MM.1S (cell line): ENCODE data around the gene PPARD.
"Not testable (repeated sequence)": the region's sequence is repeated elsewhere in the genome, so short reads cannot be mapped to it uniquely, and the experiment has no call there.

Experiments
- DNase-seq: peaks from one replicate; pipeline ENCODE4 v3.0.0-alpha.2; 2015
- H2AFZ ChIP-seq: fragments of 300-600 bp; sonication (generic); 2 replicates; pipeline ENCODE4 v1.6.0; 2016; ENCODE audit warnings: antibody characterized with exemption, low read length
- H3F3A ChIP-seq: fragments of 300-600 bp; sonication (generic); 2 replicates; pipeline ENCODE4 v1.6.1; 2016; ENCODE audit warnings: mild to moderate bottlenecking, antibody characterized with exemption, low read length, moderate library complexity, mixed read lengths; ENCODE audit not compliant: insufficient read depth
- H3K27ac ChIP-seq: fragments of 300-600 bp; sonication (generic); 2 replicates; pipeline ENCODE4 v1.5.1; 2016; ENCODE audit warnings: mild to moderate bottlenecking, low read length
- H3K27me3 ChIP-seq: fragments of 300-600 bp; sonication (generic); replicated peaks from 2 replicates; pipeline ENCODE4 v1.6.0; 2016; ENCODE audit warnings: low read length; ENCODE audit not compliant: insufficient read depth
- H3K36me3 ChIP-seq: fragments of 300-600 bp; sonication (generic); replicated peaks from 2 replicates; pipeline ENCODE4 v1.6.1; 2016; ENCODE audit warnings: mild to moderate bottlenecking, low read length, mixed read lengths; ENCODE audit not compliant: insufficient read depth
- H3K4me1 ChIP-seq: fragments of 300-600 bp; sonication (generic); 2 replicates; pipeline ENCODE4 v1.6.1; 2016; ENCODE audit warnings: low read length, mixed read lengths
- H3K4me2 ChIP-seq: fragments of 300-600 bp; sonication (generic); 2 replicates; pipeline ENCODE4 v1.6.0; 2016; ENCODE audit warnings: low read depth, low read length
- H3K4me3 ChIP-seq: fragments of 300-600 bp; sonication (generic); 2 replicates; pipeline ENCODE4 v1.5.1; 2016; ENCODE audit warnings: low read length, mixed read lengths
- H3K79me2 ChIP-seq: fragments of 300-600 bp; sonication (generic); 2 replicates; pipeline ENCODE4 v1.6.1; 2016; ENCODE audit warnings: mixed run types, low read length, mixed read lengths
- H3K9ac ChIP-seq: fragments of 300-600 bp; sonication (generic); 2 replicates; pipeline ENCODE4 v1.6.1; 2016; ENCODE audit warnings: low read length, mixed read lengths
- H3K9me2 ChIP-seq: fragments of 300-600 bp; sonication (generic); replicated peaks from 2 replicates; pipeline ENCODE4 v1.6.1; 2016; ENCODE audit warnings: mild to moderate bottlenecking, low read length, mixed read lengths; ENCODE audit not compliant: insufficient read depth
- H3K9me3 ChIP-seq: fragments of 300-600 bp; sonication (generic); replicated peaks from 2 replicates; pipeline ENCODE4 v1.6.1; 2016; ENCODE audit warnings: mild to moderate bottlenecking, low read length, mixed read lengths; ENCODE audit not compliant: insufficient read depth
- H4K20me1 ChIP-seq: fragments of 300-600 bp; sonication (generic); 2 replicates; pipeline ENCODE4 v1.6.1; 2016; ENCODE audit warnings: mild to moderate bottlenecking, low read length, moderate library complexity, mixed read lengths; ENCODE audit not compliant: insufficient read depth
- EZH2 ChIP-seq: fragments of 300-600 bp; sonication (generic); optimal IDR thresholded peaks from 2 replicates; pipeline ENCODE3; 2017; ENCODE audit warnings: low read depth, mild to moderate bottlenecking, antibody characterized with exemption, low read length, mixed read lengths
- EZH2phosphoT487 ChIP-seq: fragments of 300-600 bp; sonication (generic); IDR thresholded peaks from 2 replicates; pipeline ENCODE4 v1.6.1; 2018; ENCODE audit warnings: antibody characterized with exemption, low read length
- TF ChIP-seq, protein P1 (sequence below): fragments of 300-600 bp; sonication (generic); IDR thresholded peaks from 2 replicates; pipeline ENCODE4 v1.5.1; 2016; ENCODE audit warnings: antibody characterized with exemption, low read length, mixed read lengths

The PPARD gene

GRCh38 chr6:35300848-35301247 is 41.5 kb upstream of the PPARD start:
- Histone ChIP-seq H3K79me2 (peaks cover 65% of the 10 kb centered on the region), H3K9ac (no peak overlapping the region), H3K9me2 (no peaks in the 10 kb centered on the region), H3K36me3 (no peaks in the 10 kb centered on the region), H3F3A (peaks cover 30% of the 10 kb centered on the region), H4K20me1 (no peaks in the 10 kb centered on the region), H3K27me3 (no peaks in the 10 kb centered on the region), H3K9me3 (no peaks in the 10 kb centered on the region), H3K27ac (peak overlapping the region; percentile 93; the same call in 1 of the 2 replicates), H3K4me1 (peaks cover 62% of the 10 kb centered on the region), H3K4me2 (peak overlapping the region; percentile 61; the same call in 1 of the 2 replicates), H3K4me3 (no peak overlapping the region), H2AFZ (no peak overlapping the region)
- DNase-seq: no peak
- TF ChIP-seq EZH2: no peak

- Histone ChIP-seq H3K79me2 (peaks cover 79% of the 10 kb centered on the region), H3F3A (peaks cover 26% of the 10 kb centered on the region), H3K27ac (peak overlapping the region; percentile 93)
Measured at GRCh38 chr6:35302604-35303241, 39.6 kb upstream of the PPARD start.

GRCh38 chr6:35304299-35304698 is 38.1 kb upstream of the PPARD start:
- no peaks in the 10 kb centered on the region for H3K9me2 ChIP-seq
- no peaks in the 10 kb centered on the region for H3K36me3 ChIP-seq
- no peaks in the 10 kb centered on the region for H3K9me3 ChIP-seq
- TF ChIP-seq, protein P1, sequence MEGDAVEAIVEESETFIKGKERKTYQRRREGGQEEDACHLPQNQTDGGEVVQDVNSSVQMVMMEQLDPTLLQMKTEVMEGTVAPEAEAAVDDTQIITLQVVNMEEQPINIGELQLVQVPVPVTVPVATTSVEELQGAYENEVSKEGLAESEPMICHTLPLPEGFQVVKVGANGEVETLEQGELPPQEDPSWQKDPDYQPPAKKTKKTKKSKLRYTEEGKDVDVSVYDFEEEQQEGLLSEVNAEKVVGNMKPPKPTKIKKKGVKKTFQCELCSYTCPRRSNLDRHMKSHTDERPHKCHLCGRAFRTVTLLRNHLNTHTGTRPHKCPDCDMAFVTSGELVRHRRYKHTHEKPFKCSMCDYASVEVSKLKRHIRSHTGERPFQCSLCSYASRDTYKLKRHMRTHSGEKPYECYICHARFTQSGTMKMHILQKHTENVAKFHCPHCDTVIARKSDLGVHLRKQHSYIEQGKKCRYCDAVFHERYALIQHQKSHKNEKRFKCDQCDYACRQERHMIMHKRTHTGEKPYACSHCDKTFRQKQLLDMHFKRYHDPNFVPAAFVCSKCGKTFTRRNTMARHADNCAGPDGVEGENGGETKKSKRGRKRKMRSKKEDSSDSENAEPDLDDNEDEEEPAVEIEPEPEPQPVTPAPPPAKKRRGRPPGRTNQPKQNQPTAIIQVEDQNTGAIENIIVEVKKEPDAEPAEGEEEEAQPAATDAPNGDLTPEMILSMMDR: no peak
- TF ChIP-seq EZH2phosphoT487: no peak
- TF ChIP-seq EZH2: no peak
- peak overlapping the region; percentile 69; the same call in 1 of the 2 replicates for H3K4me2 ChIP-seq
- DNase-seq: no peak
- H2AFZ ChIP-seq: no peak overlapping the region
- peaks cover 48% of the 10 kb centered on the region for H3K4me1 ChIP-seq
- no peaks in the 10 kb centered on the region for H4K20me1 ChIP-seq
- peak overlapping the region; percentile 70; the same call in 1 of the 2 replicates for H3K9ac ChIP-seq
- peak overlapping the region; percentile 93; the same call in 1 of the 2 replicates for H3K27ac ChIP-seq
- 0 out of 2 replicates have a peak overlapping the region, but pooled peaks have one; percentile 4 for H3K4me3 ChIP-seq
- peaks cover 74% of the 10 kb centered on the region for H3K79me2 ChIP-seq
- no peaks in the 10 kb centered on the region for H3K27me3 ChIP-seq
- H3F3A ChIP-seq: peaks cover 26% of the 10 kb centered on the region

More at GRCh38 chr6:35302604-35303241, 39.6 kb upstream of the PPARD start:
- Histone ChIP-seq H2AFZ (0 out of 2 replicates have a peak overlapping the region, but pooled peaks have one; percentile 2), H3K4me3 (peak overlapping the region; percentile 43), H4K20me1 (no peaks in the 10 kb centered on the region), H3K9ac (peak overlapping the region; percentile 70), H3K4me1 (peaks cover 54% of the 10 kb centered on the region), H3K36me3 (no peaks in the 10 kb centered on the region), H3K27me3 (no peaks in the 10 kb centered on the region), H3K9me2 (no peaks in the 10 kb centered on the region), H3K4me2 (peak overlapping the region; percentile 69), H3K9me3 (no peaks in the 10 kb centered on the region)
- no peak for TF ChIP-seq EZH2
- peak; percentile 94 for DNase-seq

DNA sequence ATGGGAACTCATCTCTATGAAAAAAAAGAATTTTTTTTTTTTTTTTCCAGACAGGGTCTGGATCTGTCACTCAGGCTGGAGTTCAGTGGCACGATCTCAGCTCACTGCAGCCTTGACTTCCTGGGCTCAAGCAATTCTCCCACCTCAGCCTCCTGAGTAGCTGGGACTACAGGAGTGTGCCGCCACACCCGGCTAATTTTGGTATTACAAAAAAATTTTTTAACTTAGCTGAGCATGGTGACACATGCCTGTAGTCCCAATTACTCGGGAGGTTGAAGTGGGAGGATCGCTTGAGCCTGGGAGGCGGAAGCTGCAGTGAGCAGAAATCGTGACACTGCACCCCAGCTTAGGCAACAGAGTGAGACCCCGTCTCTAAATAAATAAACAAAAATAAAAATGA is 37.2 kb upstream of the PPARD start:
- no peak overlapping the region for H3K27ac ChIP-seq
- no peaks in the 10 kb centered on the region for H3K9me3 ChIP-seq
- H3K79me2 ChIP-seq: peaks cover 69% of the 10 kb centered on the region
- H3K27me3 ChIP-seq: no peaks in the 10 kb centered on the region
- H2AFZ ChIP-seq: no peak overlapping the region
- no peak overlapping the region for H3K4me2 ChIP-seq
- peaks cover 26% of the 10 kb centered on the region for H3F3A ChIP-seq
- no peak overlapping the region for H3K9ac ChIP-seq
- no peak overlapping the region for H3K4me3 ChIP-seq
- H3K36me3 ChIP-seq: no peaks in the 10 kb centered on the region
- no peaks in the 10 kb centered on the region for H3K9me2 ChIP-seq
- peaks cover 43% of the 10 kb centered on the region for H3K4me1 ChIP-seq
- no peak for DNase-seq
- no peak for TF ChIP-seq EZH2phosphoT487
- TF ChIP-seq, protein P1: no peak
- TF ChIP-seq EZH2: no peak
- no peaks in the 10 kb centered on the region for H4K20me1 ChIP-seq

GRCh38 chr6:35307138-35307537 is 35.2 kb upstream of the PPARD start:
- H2AFZ ChIP-seq, H3K9me2 ChIP-seq, H3K9ac ChIP-seq, H3K27me3 ChIP-seq, H3K27ac ChIP-seq, DNase-seq, H3K4me2 ChIP-seq, H3K4me3 ChIP-seq, H4K20me1 ChIP-seq, H3K9me3 ChIP-seq, H3K36me3 ChIP-seq: not testable (repeated sequence)
- peaks cover 54% of the 10 kb centered on the region for H3K79me2 ChIP-seq
- H3K4me1 ChIP-seq: peaks cover 46% of the 10 kb centered on the region
- H3F3A ChIP-seq: peaks cover 19% of the 10 kb centered on the region

- H3K9me3 ChIP-seq, H3K27ac ChIP-seq, H3K4me3 ChIP-seq, H3K9ac ChIP-seq, DNase-seq, H2AFZ ChIP-seq, H3K36me3 ChIP-seq, H3K4me2 ChIP-seq, H3K27me3 ChIP-seq, H3K9me2 ChIP-seq, H3F3A ChIP-seq, H4K20me1 ChIP-seq: not testable (repeated sequence)
- H3K4me1 ChIP-seq: peaks cover 39% of the 10 kb centered on the region
- H3K79me2 ChIP-seq: peaks cover 49% of the 10 kb centered on the region
Measured at GRCh38 chr6:35308543-35308942, 33.8 kb upstream of the PPARD start.
